Left ventricle myocardium superior (tissue), 1 donor: ENCODE results near the gene ZNF391. TPM values are rescaled to one million over a fixed set of nuclear protein-coding genes. Genes with fewer than 3 reads are reported as not detected.
A peak's percentile ranks its signal among the peaks of the same experiment; 100 is the strongest.
"Not testable (repeated sequence)": the region's sequence is repeated elsewhere in the genome, so short reads cannot be mapped to it uniquely, and the experiment has no call there.

ENCODE experiments used
- ATAC-seq: fragments of 200-7000 bp; cut with Tn5 transposase; one replicate; pipeline ENCODE4 v1.9.1; 2020; ENCODE audit warnings: mild to moderate bottlenecking, moderate library complexity
- DNase-seq: peaks from one replicate; pipeline ENCODE4 v3.0.0-alpha.2; 2020
- intact Hi-C: fragments of 100-400 bp; cut with micrococcal nuclease; formaldehyde crosslinking; loops from one replicate; pipeline ENCODE4 v1.11.0; 2022
- total RNA-seq: library from RNA; stranded (reverse); fragmentation: NEBNext Ultra II Directional; extraction: Animal tissue kit (Norgen Biotek cat#: 25700); gene quantifications from one replicate; pipeline ENCODE4 v1.2.1, GENCODE V29; 2021
- donor health status: DM: no; HTN: yes; CAD: no; lungs with severe emphysema.

The ZNF391 gene
- total RNA-seq, 1 donor from 2014 or later, result 0.97 TPM

GRCh38 chr6:27415898-27416297 lies 27.3 kb downstream of the ZNF391 start:
- ATAC-seq, result no peak
- no peak for DNase-seq
- intact Hi-C loops, result no loop called here

- no peak for DNase-seq
- no peak for ATAC-seq
- intact Hi-C loops, result no loop called here
Measured at GRCh38 chr6:27419363-27419762, 30.8 kb downstream of the ZNF391 start.

- DNase-seq (no peak), ATAC-seq (peak; percentile 32)
- intact Hi-C loops, result no loop called here
Measured at GRCh38 chr6:27422651-27423332, 34.2 kb downstream of the ZNF391 start.

GRCh38 chr6:27424851-27425250 lies 36.3 kb downstream of the ZNF391 start:
- intact Hi-C loops, DNase-seq, ATAC-seq: not testable (repeated sequence)

GRCh38 chr6:27426045-27426620 lies 37.6 kb downstream of the ZNF391 start:
- no peak for ATAC-seq
- intact Hi-C loops, result no loop called here

DNA sequence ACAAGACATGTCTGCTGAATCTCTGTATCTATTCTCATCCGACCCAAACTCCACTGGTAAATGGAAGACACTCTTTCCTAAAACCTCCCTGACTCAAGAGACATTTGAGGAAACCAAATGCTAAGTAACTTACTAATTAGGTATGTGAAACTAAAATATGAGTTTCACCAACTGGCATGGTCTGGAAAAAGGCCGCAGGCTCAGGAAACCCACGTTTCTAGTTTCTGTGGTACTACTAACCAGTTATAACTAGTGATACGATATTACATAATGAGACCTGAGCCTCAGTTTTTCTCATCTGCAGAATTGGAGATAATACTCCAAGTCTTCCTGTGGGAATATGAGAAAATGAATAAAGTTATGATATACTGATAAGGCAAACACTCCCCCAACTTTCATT lies 39.9 kb downstream of the ZNF391 start:
- intact Hi-C loops, result no loop called here
- DNase-seq (no peak), ATAC-seq (no peak)

More at GRCh38 chr6:27426045-27426620, 37.6 kb downstream of the ZNF391 start:
- DNase-seq, result no peak

DNA sequence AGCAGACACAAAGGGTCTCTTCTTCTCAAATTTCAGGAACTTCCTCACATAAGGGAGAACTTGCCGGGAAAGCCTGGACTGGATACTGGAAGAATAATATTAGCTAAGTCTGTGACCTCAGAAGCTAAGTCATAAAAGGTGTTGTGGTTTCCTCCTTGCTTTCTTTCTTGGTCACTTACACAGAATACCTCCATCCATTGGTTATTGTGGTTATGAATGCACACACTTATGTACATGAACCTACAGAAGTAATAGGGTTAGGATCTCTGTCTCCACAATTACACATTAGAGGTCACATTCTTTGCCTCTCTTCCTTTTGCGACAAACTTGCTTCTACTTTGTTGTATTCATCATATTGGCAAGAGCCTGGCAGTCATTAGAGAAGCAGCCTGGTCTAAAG lies 40.4 kb downstream of the ZNF391 start:
- intact Hi-C loops, result no loop called here
- no peak for DNase-seq
- no peak for ATAC-seq

DNA sequence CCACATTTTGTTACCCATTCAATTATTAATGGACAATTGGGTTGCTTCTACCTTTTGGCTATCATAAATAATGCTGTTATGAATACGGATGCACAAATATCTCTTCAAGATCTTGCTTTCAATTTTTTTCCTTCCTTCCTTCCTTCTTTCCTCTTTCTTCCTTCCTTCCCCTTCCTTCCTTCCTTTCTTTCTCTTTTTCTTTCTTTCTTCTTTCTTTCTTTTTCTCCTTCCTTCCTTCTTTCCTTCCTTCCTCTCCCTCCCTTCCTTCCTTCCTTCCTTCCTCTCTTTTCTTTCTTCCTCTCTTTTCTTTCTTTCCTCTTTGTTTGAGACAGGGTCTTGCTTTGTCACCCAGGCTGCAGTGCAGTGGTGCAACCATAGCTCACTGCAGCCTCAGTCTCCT lies 45.2 kb downstream of the ZNF391 start:
- no peak for ATAC-seq
- intact Hi-C loops, result no loop called here
- no peak for DNase-seq

DNA sequence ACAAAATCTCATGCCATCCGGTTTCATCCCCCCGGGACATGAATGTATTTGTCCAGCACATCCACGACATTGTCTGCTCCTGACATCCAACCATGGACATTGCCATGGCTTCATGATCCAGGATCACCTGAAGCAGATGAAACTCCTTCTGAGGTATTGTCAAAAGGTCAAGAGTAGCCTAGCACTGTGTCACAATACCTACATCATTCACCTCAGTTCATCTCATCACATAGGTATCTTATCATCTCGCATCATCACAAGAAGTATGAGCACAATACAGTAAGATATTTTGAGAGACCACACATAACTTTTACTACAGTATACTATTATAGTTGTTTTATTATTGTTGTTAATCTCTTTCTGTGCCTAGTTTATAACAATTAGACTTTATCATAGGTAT lies 50.8 kb downstream of the ZNF391 start:
- DNase-seq, result no peak
- intact Hi-C loops, result no loop called here
- no peak for ATAC-seq

GRCh38 chr6:27441001-27441400 lies 52.4 kb downstream of the ZNF391 start:
- intact Hi-C loops, result no loop called here
- DNase-seq, result no peak
- no peak for ATAC-seq

DNA sequence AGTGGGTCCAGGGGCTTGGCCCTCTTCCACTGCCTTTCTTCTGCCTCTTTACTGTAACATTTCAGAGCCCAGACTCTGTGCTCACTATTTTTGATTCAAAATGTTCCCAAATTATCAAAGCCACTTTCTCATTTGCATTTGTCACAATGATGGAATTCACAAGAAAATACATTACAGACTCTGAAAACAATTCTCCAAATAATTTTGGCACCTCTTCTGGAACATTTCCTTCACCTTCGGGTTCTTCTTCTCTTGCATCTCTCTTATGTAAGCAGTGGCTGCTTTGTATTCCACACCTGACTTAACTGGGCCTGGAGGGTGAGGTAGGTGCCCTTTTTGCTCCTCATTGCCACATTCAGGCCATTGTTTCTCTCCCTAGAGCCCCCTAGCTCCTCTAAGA lies 54.4 kb downstream of the ZNF391 start:
- DNase-seq (no peak), ATAC-seq (no peak)
- intact Hi-C loops, result no loop called here

- DNase-seq (no peak), ATAC-seq (no peak)
- intact Hi-C loops, result no loop called here
Measured at GRCh38 chr6:27448456-27448855, 59.9 kb downstream of the ZNF391 start.

GRCh38 chr6:27451660-27452390 lies 63.3 kb downstream of the ZNF391 start:
- ATAC-seq (no peak), DNase-seq (no peak)
- intact Hi-C loops, result no loop called here

DNA sequence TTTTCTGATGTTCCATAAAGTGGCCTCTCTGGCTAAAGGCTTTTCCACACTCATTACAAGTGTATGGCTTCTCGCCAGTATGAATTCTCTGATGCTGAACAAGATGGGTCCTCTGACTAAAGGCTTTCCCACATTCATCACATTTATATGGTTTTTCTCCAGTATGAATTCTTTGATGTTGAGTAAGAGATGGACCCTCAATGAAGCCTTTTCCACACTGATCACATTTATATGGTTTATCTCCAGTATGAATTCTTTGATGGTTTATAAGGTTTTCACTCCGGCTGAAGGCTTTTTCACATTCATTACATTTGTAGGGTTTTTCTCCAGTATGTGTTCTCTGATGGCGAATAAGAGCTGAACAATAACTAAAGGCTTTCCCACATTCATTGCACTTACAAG lies 63.9 kb downstream of the ZNF391 start:
- ATAC-seq, result no peak
- intact Hi-C loops, result no loop called here
- no peak for DNase-seq

Other genes with a start within 250 kb of the ZNF391 start
- not detected for gene PRSS16, start 141.1 kb upstream of the ZNF391 start, total RNA-seq
- gene POM121L2, start 76.5 kb upstream of the ZNF391 start, total RNA-seq, result not detected
- gene ZNF184, start 84.3 kb downstream of the ZNF391 start, total RNA-seq, result 4.1 TPM